ENCODE data around the gene GLCCI1. TPM values are rescaled to one million over a fixed set of nuclear protein-coding genes. Genes with fewer than 3 reads are reported as not detected.

Gene GLCCI1
- total and polyA plus RNA-seq, 10 of the 15 experiments (the other 5 are each of a cell fraction or from before 2014, with no cell fraction given), result 12.6 to 92.0 (median 27.6) TPM

DNA sequence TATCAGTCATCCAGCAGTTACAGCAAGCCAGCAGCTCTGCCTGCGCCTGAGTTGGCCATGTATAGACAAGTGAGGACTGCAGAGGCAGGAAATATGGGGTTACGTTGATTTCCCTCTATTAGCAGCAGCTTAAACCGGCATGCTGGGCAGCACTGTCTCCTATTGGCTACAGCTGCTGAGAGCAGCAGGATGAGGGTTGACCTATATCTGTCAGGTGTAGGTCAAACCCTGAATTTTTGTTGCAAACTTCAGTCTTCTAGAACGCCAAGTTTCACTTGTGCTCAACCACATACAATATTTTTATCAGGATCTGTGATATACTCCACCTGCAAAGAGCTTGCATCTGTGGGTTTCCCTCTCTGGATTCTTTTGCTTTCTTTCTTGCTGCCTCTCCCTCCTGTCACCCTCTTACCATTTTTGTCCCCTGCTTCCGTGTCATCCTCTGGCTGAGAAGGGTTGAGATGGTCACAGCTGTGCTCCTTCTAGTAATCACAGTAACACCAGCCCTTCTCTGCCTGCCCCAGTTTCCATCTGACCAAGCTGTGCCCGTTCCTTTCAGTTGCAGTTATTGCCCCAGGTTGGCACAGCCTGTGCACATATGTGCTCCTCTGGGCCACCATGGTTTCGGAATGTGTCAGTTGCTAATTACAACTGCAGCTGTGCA, 23.8 kb upstream of the GLCCI1 start (continued):
- TF ChIP-seq, protein P1, sequence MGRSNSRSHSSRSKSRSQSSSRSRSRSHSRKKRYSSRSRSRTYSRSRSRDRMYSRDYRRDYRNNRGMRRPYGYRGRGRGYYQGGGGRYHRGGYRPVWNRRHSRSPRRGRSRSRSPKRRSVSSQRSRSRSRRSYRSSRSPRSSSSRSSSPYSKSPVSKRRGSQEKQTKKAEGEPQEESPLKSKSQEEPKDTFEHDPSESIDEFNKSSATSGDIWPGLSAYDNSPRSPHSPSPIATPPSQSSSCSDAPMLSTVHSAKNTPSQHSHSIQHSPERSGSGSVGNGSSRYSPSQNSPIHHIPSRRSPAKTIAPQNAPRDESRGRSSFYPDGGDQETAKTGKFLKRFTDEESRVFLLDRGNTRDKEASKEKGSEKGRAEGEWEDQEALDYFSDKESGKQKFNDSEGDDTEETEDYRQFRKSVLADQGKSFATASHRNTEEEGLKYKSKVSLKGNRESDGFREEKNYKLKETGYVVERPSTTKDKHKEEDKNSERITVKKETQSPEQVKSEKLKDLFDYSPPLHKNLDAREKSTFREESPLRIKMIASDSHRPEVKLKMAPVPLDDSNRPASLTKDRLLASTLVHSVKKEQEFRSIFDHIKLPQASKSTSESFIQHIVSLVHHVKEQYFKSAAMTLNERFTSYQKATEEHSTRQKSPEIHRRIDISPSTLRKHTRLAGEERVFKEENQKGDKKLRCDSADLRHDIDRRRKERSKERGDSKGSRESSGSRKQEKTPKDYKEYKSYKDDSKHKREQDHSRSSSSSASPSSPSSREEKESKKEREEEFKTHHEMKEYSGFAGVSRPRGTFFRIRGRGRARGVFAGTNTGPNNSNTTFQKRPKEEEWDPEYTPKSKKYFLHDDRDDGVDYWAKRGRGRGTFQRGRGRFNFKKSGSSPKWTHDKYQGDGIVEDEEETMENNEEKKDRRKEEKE (IDR thresholded peaks at IDR 0.05), result no peak
- TF ChIP-seq, protein P2, sequence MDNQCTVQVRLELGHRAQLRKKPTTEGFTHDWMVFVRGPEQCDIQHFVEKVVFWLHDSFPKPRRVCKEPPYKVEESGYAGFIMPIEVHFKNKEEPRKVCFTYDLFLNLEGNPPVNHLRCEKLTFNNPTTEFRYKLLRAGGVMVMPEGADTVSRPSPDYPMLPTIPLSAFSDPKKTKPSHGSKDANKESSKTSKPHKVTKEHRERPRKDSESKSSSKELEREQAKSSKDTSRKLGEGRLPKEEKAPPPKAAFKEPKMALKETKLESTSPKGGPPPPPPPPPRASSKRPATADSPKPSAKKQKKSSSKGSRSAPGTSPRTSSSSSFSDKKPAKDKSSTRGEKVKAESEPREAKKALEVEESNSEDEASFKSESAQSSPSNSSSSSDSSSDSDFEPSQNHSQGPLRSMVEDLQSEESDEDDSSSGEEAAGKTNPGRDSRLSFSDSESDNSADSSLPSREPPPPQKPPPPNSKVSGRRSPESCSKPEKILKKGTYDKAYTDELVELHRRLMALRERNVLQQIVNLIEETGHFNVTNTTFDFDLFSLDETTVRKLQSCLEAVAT (IDR thresholded peaks at IDR 0.05), result peak; percentile 81
- TF ChIP-seq NR2F1 (conservative IDR thresholded peaks at IDR 0.05), result peak; percentile 74
- peak; percentile 99 for TF ChIP-seq GATAD2B (conservative IDR thresholded peaks at IDR 0.05; ENCODE audit: low read depth)
- TF ChIP-seq CEBPB (IDR thresholded peaks at IDR 0.05; ENCODE audit: borderline replicate concordance in 1 of 2, low read depth in 2 of 2, low read length in 2 of 2), result peak in 1 of 2 experiments; percentile 88; a peak in 2 of 4 replicates
- no peak for TF ChIP-seq MXI1 (IDR thresholded peaks at IDR 0.05; ENCODE audit: low read depth, low read length)
- no peak for TF ChIP-seq WRNIP1 (IDR thresholded peaks at IDR 0.05; ENCODE audit: borderline replicate concordance, low read depth, low read length)
- TF ChIP-seq CHD1 (IDR thresholded peaks at IDR 0.05; ENCODE audit: low read depth, low read length), result no peak
- TF ChIP-seq EED (IDR thresholded peaks at IDR 0.05; ENCODE audit: low read depth), result peak; percentile 99
- peak; percentile 15; the same call in 1 of the 2 replicates for TF ChIP-seq SMC3 (IDR thresholded peaks at IDR 0.05; ENCODE audit: borderline replicate concordance, low read length)
- peak in 1 of 2 experiments; percentile 94; a peak in 2 of 4 replicates for TF ChIP-seq ETV6 (conservative IDR thresholded peaks at IDR 0.05 in 1 of 2, IDR thresholded peaks at IDR 0.05 in 1 of 2; ENCODE audit: borderline replicate concordance in 1 of 2, low read depth in 1 of 2)
- TF ChIP-seq CHD4 (IDR thresholded peaks at IDR 0.05), result no peak
- TF ChIP-seq, protein P3, sequence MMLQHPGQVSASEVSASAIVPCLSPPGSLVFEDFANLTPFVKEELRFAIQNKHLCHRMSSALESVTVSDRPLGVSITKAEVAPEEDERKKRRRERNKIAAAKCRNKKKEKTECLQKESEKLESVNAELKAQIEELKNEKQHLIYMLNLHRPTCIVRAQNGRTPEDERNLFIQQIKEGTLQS (IDR thresholded peaks at IDR 0.05; ENCODE audit: borderline replicate concordance, extremely low read depth, low read depth, low read length), result no peak
- TF ChIP-seq SUPT20H (IDR thresholded peaks at IDR 0.05; ENCODE audit: borderline replicate concordance, control insufficient read depth, low read depth, low read length), result no peak
- TF ChIP-seq ZNF207 (IDR thresholded peaks at IDR 0.05; ENCODE audit: borderline replicate concordance), result no peak
- TF ChIP-seq YBX1 (IDR thresholded peaks at IDR 0.05), result no peak
- TF ChIP-seq CBFB (IDR thresholded peaks at IDR 0.05; ENCODE audit: low read depth), result 0 out of 2 replicates have a peak, but pooled peaks have one; percentile 73
- no peak for TF ChIP-seq SMAD5 (IDR thresholded peaks at IDR 0.05; ENCODE audit: low read depth)
- no peak for TF ChIP-seq FOXK2 (IDR thresholded peaks at IDR 0.05)
- TF ChIP-seq, protein P4, sequence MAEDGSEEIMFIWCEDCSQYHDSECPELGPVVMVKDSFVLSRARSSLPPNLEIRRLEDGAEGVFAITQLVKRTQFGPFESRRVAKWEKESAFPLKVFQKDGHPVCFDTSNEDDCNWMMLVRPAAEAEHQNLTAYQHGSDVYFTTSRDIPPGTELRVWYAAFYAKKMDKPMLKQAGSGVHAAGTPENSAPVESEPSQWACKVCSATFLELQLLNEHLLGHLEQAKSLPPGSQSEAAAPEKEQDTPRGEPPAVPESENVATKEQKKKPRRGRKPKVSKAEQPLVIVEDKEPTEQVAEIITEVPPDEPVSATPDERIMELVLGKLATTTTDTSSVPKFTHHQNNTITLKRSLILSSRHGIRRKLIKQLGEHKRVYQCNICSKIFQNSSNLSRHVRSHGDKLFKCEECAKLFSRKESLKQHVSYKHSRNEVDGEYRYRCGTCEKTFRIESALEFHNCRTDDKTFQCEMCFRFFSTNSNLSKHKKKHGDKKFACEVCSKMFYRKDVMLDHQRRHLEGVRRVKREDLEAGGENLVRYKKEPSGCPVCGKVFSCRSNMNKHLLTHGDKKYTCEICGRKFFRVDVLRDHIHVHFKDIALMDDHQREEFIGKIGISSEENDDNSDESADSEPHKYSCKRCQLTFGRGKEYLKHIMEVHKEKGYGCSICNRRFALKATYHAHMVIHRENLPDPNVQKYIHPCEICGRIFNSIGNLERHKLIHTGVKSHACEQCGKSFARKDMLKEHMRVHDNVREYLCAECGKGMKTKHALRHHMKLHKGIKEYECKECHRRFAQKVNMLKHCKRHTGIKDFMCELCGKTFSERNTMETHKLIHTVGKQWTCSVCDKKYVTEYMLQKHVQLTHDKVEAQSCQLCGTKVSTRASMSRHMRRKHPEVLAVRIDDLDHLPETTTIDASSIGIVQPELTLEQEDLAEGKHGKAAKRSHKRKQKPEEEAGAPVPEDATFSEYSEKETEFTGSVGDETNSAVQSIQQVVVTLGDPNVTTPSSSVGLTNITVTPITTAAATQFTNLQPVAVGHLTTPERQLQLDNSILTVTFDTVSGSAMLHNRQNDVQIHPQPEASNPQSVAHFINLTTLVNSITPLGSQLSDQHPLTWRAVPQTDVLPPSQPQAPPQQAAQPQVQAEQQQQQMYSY (CRISPR knock-in tag; IDR thresholded peaks at IDR 0.05), result no peak
